Pancreas (tissue), 10 donors: ENCODE results near the gene ERP27. TPM values are rescaled to one million over a fixed set of nuclear protein-coding genes. Genes with fewer than 3 reads are reported as not detected.

ENCODE experiments used
- ATAC-seq, 4 donors: fragments of 200-7000 bp; cut with Tn5 transposase; one replicate each; pipeline versions ENCODE4 v1.8.0 to v1.9.1; 2020; ENCODE audit warnings: mild to moderate bottlenecking in 4 of 4, moderate library complexity in 4 of 4
- DNase-seq, 6 donors: peaks; one replicate each; pipeline ENCODE4 v3.0.0-alpha.2; 2020
- FAIRE-seq: peaks from 2 replicates; lab custom pipeline; 2012; peaks lifted over from hg19 to GRCh38; lab: Jason Lieb, UNC
- H3K27ac ChIP-seq, 4 donors: fragments of 200-600 bp; sonication (generic); 1 replicate in 3 of 4; 2 replicates in 1 of 4; pipeline versions ENCODE4 v1.5.0 to v1.8.0; 2020
- H3K27me3 ChIP-seq, 4 donors: fragments of 200-600 bp; one replicate each; pipeline ENCODE4 v1.8.0; 2021
- H3K36me3 ChIP-seq, 3 donors: fragments of 200-600 bp; sonication (generic) in 1 of 3; one replicate each; pipeline versions ENCODE4 v1.5.0 to v1.8.0; 2020 to 2021
- H3K4me1 ChIP-seq, 3 donors: fragments of 200-600 bp; one replicate each; pipeline ENCODE4 v1.8.0; 2021
- H3K4me3 ChIP-seq, 4 donors: fragments of 200-600 bp; sonication (generic) in 2 of 4; one replicate each; pipeline versions ENCODE4 v1.5.0 to v1.8.0; 2020 to 2021
- H3K9me3 ChIP-seq, 4 donors: fragments of 200-600 bp; one replicate each; pipeline ENCODE4 v1.8.0; 2021
- CTCF ChIP-seq, 4 donors: fragments of 200-600 bp; sonication (generic) in 3 of 4; IDR thresholded peaks; one replicate each; pipeline versions ENCODE4 v1.5.0 to v1.8.0; 2021; ENCODE audit warnings: antibody characterized with exemption in 4 of 4
- WGBS, 2 donors: extraction: QIAGEN DNeasy Blood & Tissue Kit; methylation state at CpG; one replicate each; pipeline ENCODE4 v1.1.7; 2013; 5-methylcytosine and 5-hydroxymethylcytosine counted together
- intact Hi-C, 3 donors: fragments of 100-400 bp; cut with DNase I; formaldehyde crosslinking; loops; one replicate each; pipeline versions ENCODE4 v1.11.1 to v1.14.2; 2022
- polyA plus RNA-seq, 2 donors: library from polyadenylated mRNA; stranded (reverse); fragments of 200-250 nt; gene quantifications; one replicate each; pipeline ENCODE4 v1.2.3, GENCODE V29; 2013
- total RNA-seq, 6 donors: library from RNA; stranded (reverse); fragmentation: NEBNext Ultra II Directional in 4 of 6; extraction: Animal tissue kit (Norgen Biotek cat#: 25700) in 4 of 6; gene quantifications; one replicate each; pipeline versions ENCODE4 v1.2.1 to v1.2.4, GENCODE V29; 2021 to 2023
- donor health status: healthy with polysubstance abuse.
- donor health status: DM: no; HTN: no; CAD: no; lungs with moderate emphysema.
- donor health status: DM: no; HTN: no; CAD: no.
- donor health status: control.
- donor health status: control.
- donor health status: Bipolar disorder and iron deficiency.
- donor health status: DM: yes; HTN: yes; CAD: no.
- donor health status: DM: no; HTN: no; CAD: no.
- donor health status: DM: no; HTN: no; CAD: no.
- donor health status: DM: yes; HTN: yes; CAD: no.

The ERP27 gene
- total and polyA plus RNA-seq, 8 donors: 41.8 to 267 (median 97.7) TPM

GRCh38 chr12:14907953-14908352 is 30.4 kb downstream of the ERP27 start:
- DNase-seq (no peak), FAIRE-seq (no peak), ATAC-seq (no peak)
- Histone ChIP-seq H3K27ac (no peak overlapping the region), H3K4me1 (peaks cover 3 to 7% (median 6%) of the 10 kb centered on the region in 3 donors), H3K4me3 (no peak overlapping the region), H3K36me3 (no peaks in the 10 kb centered on the region), H3K27me3 (no peaks in the 10 kb centered on the region), H3K9me3 (no peaks in the 10 kb centered on the region)
- TF ChIP-seq CTCF (IDR thresholded peaks at IDR 0.05): no peak
- 98 to 100% methylated on average over 1 of the region's 1 CpG for WGBS, 2 donors
- intact Hi-C loops: no loop called here

GRCh38 chr12:14906114-14906513 is 32.2 kb downstream of the ERP27 start:
- no peaks in the 10 kb centered on the region for H3K27me3 ChIP-seq
- ATAC-seq: peak in 2 of 4 donors; percentile 28 to 39
- FAIRE-seq: no peak
- H3K27ac ChIP-seq: peak overlapping the region in 3 of 4 donors; percentile 18 to 51 (median 36)
- no peak for DNase-seq
- no peak overlapping the region for H3K4me3 ChIP-seq
- H3K9me3 ChIP-seq: no peaks in the 10 kb centered on the region
- TF ChIP-seq CTCF (IDR thresholded peaks at IDR 0.05): no peak
- no peaks in the 10 kb centered on the region for H3K36me3 ChIP-seq
- peaks cover 3 to 7% (median 6%) of the 10 kb centered on the region in 3 donors for H3K4me1 ChIP-seq
- intact Hi-C loops: no loop called here
- 65 to 68% methylated on average over 5 of the region's 5 CpGs for WGBS, 2 donors

- no peak for TF ChIP-seq CTCF (IDR thresholded peaks at IDR 0.05)
- no peaks in the 10 kb centered on the region for H3K36me3 ChIP-seq
- H3K27me3 ChIP-seq: no peaks in the 10 kb centered on the region
- H3K4me3 ChIP-seq: no peak overlapping the region
- intact Hi-C loops: no loop called here
- ATAC-seq (peak; percentile 42 to 65 (median 50)), FAIRE-seq (no peak), DNase-seq (no peak)
- peak overlapping the region; percentile 5 to 51 (median 27) for H3K27ac ChIP-seq
- peaks cover 3 to 7% (median 6%) of the 10 kb centered on the region in 3 donors for H3K4me1 ChIP-seq
- no peaks in the 10 kb centered on the region for H3K9me3 ChIP-seq
- 24 to 25% methylated on average over 5 of the region's 5 CpGs for WGBS, 2 donors
Measured at GRCh38 chr12:14905269-14906004, 32.9 kb downstream of the ERP27 start.

- no peaks in the 10 kb centered on the region for H3K36me3 ChIP-seq
- no peak overlapping the region for H3K4me3 ChIP-seq
- no peak for DNase-seq
- peak overlapping the region; percentile 5 to 51 (median 18) for H3K27ac ChIP-seq
- FAIRE-seq: no peak
- no peaks in the 10 kb centered on the region for H3K9me3 ChIP-seq
- H3K27me3 ChIP-seq: no peaks in the 10 kb centered on the region
- no peak for TF ChIP-seq CTCF (IDR thresholded peaks at IDR 0.05)
- ATAC-seq: peak in 2 of 4 donors; percentile 24 to 49
- peaks cover 3 to 7% (median 6%) of the 10 kb centered on the region in 3 donors for H3K4me1 ChIP-seq
- intact Hi-C loops: no loop called here
- 56 to 62% methylated on average over 8 of the region's 8 CpGs for WGBS, 2 donors
Measured at GRCh38 chr12:14904854-14905253, 33.5 kb downstream of the ERP27 start.
